AG04450 (cell line): ENCODE data around the gene ADAM12. TPM values are rescaled to one million over a fixed set of nuclear protein-coding genes. Genes with fewer than 3 reads are reported as not detected.
"Not testable (repeated sequence)": the region's sequence is repeated elsewhere in the genome, so short reads cannot be mapped to it uniquely, and the experiment has no call there.

Source experiments
- CTCF ChIA-PET: fragments of 300-600, 350-600 bp; formaldehyde crosslinking; extraction: SDS; loops from one replicate; lab custom pipeline; 2022; ENCODE audit warnings: antibody characterized with exemption, inconsistent platforms; lab: Charles Lee
- POLR2A ChIA-PET: fragments of 350-600 bp; formaldehyde crosslinking; extraction: SDS; loops from one replicate; lab custom pipeline; 2021; ENCODE audit warnings: antibody characterized with exemption, inconsistent platforms; lab: Yijun Ruan, JAX
- DNase-seq: peaks from one replicate; pipeline ENCODE4 v3.0.0-alpha.2; 2011; ENCODE audit warnings: low read depth, low spot score
- H3K27ac ChIP-seq: one replicate; pipeline ENCODE4 v1.5.1; 2012; ENCODE audit warnings: low read depth, low read length, control low read depth
- H3K27me3 ChIP-seq: one replicate; pipeline ENCODE4 v1.6.0; 2012; ENCODE audit warnings: low read length; ENCODE audit not compliant: control insufficient read depth, insufficient read depth
- H3K4me3 ChIP-seq: 2 replicates; pipeline ENCODE4 v1.5.1; 2011; ENCODE audit warnings: mild to moderate bottlenecking, low read depth, low read length, control low read depth
- H3K9me3 ChIP-seq: 2 replicates; pipeline ENCODE4 v1.5.1; 2012; ENCODE audit warnings: low read length; ENCODE audit not compliant: control insufficient read depth, insufficient read depth
- polyA plus RNA-seq: library from polyadenylated mRNA; depleted of rRNA; stranded (reverse); fragments of >200 nt; gene quantifications from 2 replicates; pipeline ENCODE4 v1.2.3, GENCODE V29; 2011
- TF ChIP-seq, protein P1 (sequence below): IDR thresholded peaks from 2 replicates; pipeline ENCODE4 v1.5.1; 2011; ENCODE audit warnings: low read depth, low read length, control low read depth, inconsistent platforms

ADAM12 gene
- polyA plus RNA-seq, 1 experiment, result 8.0 TPM

DNA sequence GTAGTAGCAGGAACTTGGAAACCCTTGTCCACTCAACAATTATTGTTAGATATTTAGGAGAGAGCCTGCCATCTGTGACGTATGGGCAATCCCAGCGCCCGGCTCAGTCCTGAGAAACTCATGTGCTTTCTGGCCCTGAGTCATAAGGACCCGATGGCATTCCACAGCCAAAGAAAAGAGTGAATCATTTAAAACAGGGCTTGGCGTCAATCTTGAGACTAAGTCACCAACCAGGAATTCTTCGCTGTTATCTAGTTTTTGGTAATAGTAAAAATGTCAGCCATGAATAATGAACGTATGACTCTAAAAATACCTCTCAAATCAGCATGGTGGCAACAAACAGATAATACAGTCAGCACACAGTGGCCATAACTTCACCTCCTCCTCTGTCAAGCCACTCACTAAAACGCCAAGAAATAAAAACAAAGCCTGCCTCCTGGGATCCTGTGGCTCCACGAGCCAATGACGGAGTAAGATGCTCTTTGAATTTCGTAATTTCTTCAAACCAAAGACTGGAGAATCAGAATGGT is 140.8 kb downstream of the ADAM12 start:
- Histone ChIP-seq H3K4me3 (peak overlapping the region; percentile 21; the same call in 1 of the 2 replicates), H3K27ac (peak overlapping the region; percentile 90), H3K27me3 (no peaks in the 10 kb centered on the region), H3K9me3 (peaks cover 8% of the 10 kb centered on the region; the same call in 1 of the 2 replicates)
- TF ChIP-seq, protein P1, sequence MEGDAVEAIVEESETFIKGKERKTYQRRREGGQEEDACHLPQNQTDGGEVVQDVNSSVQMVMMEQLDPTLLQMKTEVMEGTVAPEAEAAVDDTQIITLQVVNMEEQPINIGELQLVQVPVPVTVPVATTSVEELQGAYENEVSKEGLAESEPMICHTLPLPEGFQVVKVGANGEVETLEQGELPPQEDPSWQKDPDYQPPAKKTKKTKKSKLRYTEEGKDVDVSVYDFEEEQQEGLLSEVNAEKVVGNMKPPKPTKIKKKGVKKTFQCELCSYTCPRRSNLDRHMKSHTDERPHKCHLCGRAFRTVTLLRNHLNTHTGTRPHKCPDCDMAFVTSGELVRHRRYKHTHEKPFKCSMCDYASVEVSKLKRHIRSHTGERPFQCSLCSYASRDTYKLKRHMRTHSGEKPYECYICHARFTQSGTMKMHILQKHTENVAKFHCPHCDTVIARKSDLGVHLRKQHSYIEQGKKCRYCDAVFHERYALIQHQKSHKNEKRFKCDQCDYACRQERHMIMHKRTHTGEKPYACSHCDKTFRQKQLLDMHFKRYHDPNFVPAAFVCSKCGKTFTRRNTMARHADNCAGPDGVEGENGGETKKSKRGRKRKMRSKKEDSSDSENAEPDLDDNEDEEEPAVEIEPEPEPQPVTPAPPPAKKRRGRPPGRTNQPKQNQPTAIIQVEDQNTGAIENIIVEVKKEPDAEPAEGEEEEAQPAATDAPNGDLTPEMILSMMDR, result no peak
- peak; percentile 93 for DNase-seq
- ChIA-PET CTCF (no interaction called here), POLR2A (no interaction called here)

DNA sequence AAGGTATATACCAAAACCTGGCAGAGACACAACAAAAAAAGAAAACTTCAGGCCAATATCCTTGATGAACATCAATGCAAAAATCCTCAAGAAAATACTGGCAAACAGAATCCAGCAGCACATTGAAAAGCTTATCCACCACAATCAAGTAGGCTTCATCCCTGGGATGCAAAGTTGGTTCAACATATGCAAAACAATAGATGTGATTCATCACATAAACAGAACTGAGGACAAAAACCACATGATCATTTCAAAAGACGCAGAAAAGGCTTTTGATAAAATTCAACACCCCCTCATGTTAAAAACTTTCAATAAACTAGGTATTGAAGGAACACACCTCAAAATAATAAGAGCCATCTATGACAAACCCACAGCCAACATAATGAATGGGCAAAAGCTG is 141.9 kb downstream of the ADAM12 start:
- CTCF ChIA-PET, H3K27me3 ChIP-seq, H3K4me3 ChIP-seq, DNase-seq, POLR2A ChIA-PET, H3K27ac ChIP-seq, H3K9me3 ChIP-seq: not testable (repeated sequence)

DNA sequence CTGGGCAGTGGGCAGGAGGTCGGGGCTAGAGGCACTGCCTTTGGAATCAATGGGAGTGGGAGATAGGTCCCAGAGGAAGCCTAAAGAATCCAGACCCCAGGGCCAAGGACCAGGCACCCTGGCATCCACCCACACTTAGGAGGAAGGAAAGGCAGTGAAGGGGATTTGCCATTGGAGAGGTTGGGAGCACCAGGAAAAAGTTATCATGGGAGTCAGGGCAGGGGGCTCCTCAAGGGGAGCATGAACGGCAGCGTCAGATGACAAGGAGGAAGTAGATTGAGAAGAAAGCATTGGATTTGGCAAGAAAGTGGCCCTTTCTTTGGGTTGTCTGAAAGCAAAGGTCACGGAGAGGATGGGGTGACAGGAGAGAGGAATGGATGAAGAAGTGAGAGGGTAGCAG is 142.8 kb downstream of the ADAM12 start:
- ChIA-PET POLR2A (no interaction called here), CTCF (no interaction called here)

DNA sequence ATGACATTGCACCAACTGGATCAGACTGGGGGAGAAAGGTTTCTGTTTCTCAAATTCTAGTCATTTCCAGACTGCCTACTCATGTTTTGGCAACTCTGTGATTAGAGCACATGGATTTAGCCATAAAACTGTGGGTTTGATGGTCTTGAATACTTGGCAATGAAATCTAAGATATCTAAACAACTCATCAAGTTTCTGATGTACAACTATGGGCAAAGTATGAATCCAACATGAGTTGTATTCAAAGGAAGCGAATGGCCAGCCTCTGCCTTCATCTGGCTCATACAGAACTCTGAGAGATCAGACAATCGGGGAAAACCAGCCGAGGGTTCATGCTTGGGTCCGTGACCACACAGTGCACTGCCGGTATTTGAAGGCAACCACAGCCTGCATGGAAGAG is 144.3 kb downstream of the ADAM12 start:
- CTCF ChIA-PET, result no interaction called here
- H3K27ac ChIP-seq, result peak overlapping the region; percentile 85
- H3K4me3 ChIP-seq, result no peak overlapping the region
- no peaks in the 10 kb centered on the region for H3K9me3 ChIP-seq
- DNase-seq, result peak; percentile 86
- POLR2A ChIA-PET, result no interaction called here
- H3K27me3 ChIP-seq, result no peaks in the 10 kb centered on the region
- TF ChIP-seq, protein P1, result no peak

More for the DNA sequence above, 142.8 kb downstream of the ADAM12 start:
- TF ChIP-seq, protein P1, result no peak
- no peak overlapping the region for H3K4me3 ChIP-seq
- H3K27ac ChIP-seq, result no peak overlapping the region
- H3K9me3 ChIP-seq, result no peaks in the 10 kb centered on the region
- DNase-seq, result no peak
- H3K27me3 ChIP-seq, result no peaks in the 10 kb centered on the region

DNA sequence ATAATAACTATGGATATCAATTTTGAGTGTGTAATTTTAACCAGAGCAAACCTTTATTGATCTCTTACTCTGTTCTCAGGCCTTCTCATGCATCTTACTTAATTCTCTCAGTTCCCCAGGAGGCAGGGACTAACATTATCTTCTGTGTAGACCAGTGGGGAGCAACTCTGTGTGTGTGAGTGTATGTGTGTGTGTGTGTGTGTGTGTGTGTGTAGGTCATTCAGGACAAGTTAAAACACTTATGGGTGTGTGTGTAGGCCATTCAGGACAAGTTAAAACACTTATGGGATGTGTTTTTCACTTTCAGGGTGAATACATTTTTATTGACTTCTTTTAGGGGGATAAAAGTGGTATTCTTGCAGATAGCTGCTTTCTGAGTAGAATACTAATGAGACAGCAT is 145.0 kb downstream of the ADAM12 start:
- ChIA-PET CTCF (no interaction called here), POLR2A (no interaction called here)
- no peak for DNase-seq
- no peaks in the 10 kb centered on the region for H3K9me3 ChIP-seq
- H3K27ac ChIP-seq, result no peak overlapping the region
- TF ChIP-seq, protein P1, result no peak
- no peak overlapping the region for H3K4me3 ChIP-seq
- no peaks in the 10 kb centered on the region for H3K27me3 ChIP-seq
